ENCODE measurements around the gene TRMT2A.
"Not testable (repeated sequence)": the region's sequence is repeated elsewhere in the genome, so short reads cannot be mapped to it uniquely, and the experiment has no call there.

The TRMT2A gene

DNA sequence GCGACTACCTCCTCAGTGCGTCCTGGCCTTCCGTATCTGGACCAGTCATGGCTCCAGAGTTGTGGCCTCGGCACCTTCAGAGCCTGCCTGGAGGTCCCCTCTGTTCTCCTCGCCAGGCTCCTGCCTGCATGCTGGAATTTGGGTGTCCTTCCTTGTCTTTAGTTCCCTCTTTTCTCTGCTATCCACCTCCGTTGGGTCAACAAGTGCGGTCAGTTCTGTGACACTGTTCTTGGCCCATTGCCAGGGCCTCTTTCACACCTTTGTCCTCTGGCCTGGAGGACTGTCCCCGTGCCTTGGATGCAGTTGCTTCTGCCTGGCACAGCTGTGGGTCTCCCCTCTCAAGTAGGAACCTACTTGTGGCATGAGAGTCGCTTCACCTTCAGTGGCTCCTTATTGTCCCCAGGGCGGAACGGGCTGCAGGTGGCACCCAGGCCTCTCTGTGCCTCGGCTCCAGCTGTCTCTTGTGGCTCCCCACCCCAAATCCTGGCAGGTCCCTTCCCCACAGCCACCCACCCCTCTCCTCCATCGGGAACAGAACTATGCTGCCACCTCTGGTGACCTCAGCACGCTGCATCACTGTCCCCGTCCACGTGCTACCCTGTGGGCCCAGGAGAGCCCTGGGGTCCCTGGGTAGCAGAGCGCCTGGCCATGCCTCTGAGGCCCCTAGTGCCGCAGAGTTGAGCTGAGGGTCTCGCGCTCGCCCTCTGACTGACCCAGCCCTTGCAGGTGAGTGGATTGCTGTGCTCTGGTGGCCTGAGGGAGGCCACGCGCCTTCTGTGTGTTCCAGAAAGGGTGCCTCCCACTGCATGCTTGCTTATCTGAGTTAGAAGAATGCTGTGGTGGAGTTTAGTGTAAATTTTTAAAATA, 32.2 kb downstream of the TRMT2A start:
- DNase-seq = no peak

- DNase-seq = no peak
Observed at GRCh38 chr22:20083891-20084546, 33.0 kb downstream of the TRMT2A start.

GRCh38 chr22:20083157-20083890, 33.7 kb downstream of the TRMT2A start:
- no peak for DNase-seq

- DNase-seq = no peak
Observed at GRCh38 chr22:20080776-20081654, 36.0 kb downstream of the TRMT2A start.

- peak; percentile 65 for DNase-seq
Observed at GRCh38 chr22:20080445-20080775, 36.6 kb downstream of the TRMT2A start.

- peak; percentile 55 for DNase-seq
Observed at GRCh38 chr22:20079745-20080444, 37.1 kb downstream of the TRMT2A start, which contains the start of gene DGCR8. Gene DGCR8 (plus strand): TSS chr22:20080241. CDS start chr22:20085964, 5,723 bp downstream.

DNA sequence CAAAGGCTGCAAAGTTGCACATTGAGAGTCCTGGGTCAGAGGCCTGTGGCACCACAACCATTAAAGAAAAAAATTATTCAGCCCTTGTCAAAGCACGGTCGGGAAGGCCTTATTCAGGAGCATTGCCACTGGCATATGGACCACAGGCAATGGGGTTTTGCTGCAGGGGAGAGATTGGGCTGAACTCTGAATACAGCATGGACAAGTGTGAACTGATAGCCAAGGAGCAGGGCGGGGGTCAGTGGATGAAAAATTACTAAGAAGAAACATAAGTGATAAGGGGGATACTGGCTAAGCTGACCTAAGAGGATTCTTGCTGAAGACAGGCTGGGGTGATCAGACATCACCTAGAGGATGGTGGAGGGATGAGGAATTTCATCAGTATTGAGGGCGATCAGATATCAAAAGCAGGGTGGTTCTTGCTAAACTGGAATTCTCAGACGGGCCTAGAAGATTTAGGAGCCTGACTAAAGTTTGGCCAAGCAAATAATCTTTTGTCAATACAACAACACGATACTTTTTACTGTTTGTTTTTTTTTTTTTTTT, 40.3 kb downstream of the TRMT2A start:
- DNase-seq = no peak

DNA sequence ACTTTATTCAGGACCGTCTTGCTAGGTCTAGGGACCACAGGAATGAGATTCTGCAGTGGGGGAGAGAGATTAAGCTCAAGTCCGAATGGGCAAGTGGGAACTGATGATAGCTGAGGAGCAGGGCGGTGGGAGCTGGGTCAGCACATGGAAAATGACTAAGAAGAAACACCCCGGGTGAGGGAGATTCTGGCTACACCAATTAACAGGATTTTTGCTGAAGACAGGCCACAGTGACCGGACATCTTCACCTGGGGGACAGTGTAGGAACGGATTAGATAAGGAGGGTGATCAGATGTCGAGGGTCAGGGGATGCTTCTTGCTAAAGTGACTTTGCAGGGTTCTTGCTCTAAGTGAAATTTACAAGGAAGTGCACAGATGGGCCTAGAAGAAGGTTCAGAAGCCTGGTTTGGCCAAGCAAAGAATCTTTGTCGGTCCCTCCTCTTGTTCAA, 45.5 kb downstream of the TRMT2A start:
- DNase-seq = no peak

- DNase-seq = no peak
Observed at GRCh38 chr22:20069331-20070042, 47.5 kb downstream of the TRMT2A start.

GRCh38 chr22:20068640-20069039, 48.4 kb downstream of the TRMT2A start:
- DNase-seq = no peak

DNA sequence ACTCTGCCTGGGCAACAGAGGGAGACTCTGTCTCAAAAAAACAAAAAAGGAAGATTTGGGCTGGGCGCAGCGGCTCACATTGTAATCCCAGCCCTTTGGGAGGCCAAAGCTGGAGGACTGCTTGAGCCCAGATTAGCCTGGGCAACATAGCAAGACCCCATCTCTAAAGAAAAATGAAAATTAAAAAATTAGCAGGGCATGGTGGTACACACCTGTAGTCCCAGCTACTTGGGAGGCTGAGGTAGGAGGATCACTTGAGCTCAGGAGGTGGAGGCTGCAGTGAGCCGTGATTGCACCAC, 49.7 kb downstream of the TRMT2A start:
- DNase-seq = not testable (repeated sequence)

- no peak for DNase-seq
Observed at GRCh38 chr22:20066617-20067383, 50.2 kb downstream of the TRMT2A start.

GRCh38 chr22:20065896-20066616, 51.0 kb downstream of the TRMT2A start:
- no peak for DNase-seq

DNA sequence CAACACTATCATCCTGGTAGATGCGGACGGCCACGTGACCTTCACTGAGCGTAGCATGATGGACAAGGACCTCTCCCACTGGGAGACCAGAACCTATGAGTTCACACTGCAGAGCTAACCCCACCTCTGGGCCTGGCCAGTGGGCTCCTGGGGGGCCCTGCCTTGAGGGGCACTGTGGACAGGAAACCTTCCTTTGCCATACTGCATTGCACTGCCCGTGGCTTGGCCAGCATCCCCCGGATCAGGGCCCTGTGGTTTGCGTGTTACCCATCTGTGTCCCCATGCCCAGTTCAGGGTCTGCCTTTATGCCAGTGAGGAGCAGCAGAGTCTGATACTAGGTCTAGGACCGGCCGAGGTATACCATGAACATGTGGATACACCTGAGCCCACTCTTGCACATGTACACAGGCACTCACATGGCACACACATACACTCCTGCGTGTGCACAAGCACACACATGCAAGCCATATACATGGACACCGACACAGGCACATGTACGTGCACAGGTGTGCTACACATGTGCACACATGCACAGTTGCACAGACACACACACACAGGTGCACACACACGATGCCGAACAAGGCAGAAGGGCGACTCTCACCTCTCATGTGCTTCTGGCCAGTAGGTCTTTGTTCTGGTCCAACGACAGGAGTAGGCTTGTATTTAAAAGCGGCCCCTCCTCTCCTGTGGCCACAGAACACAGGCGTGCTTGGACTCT, 52.3 kb downstream of the TRMT2A start:
- no peak for DNase-seq

GRCh38 chr22:20064140-20064480, 52.9 kb downstream of the TRMT2A start:
- no peak for DNase-seq

DNA sequence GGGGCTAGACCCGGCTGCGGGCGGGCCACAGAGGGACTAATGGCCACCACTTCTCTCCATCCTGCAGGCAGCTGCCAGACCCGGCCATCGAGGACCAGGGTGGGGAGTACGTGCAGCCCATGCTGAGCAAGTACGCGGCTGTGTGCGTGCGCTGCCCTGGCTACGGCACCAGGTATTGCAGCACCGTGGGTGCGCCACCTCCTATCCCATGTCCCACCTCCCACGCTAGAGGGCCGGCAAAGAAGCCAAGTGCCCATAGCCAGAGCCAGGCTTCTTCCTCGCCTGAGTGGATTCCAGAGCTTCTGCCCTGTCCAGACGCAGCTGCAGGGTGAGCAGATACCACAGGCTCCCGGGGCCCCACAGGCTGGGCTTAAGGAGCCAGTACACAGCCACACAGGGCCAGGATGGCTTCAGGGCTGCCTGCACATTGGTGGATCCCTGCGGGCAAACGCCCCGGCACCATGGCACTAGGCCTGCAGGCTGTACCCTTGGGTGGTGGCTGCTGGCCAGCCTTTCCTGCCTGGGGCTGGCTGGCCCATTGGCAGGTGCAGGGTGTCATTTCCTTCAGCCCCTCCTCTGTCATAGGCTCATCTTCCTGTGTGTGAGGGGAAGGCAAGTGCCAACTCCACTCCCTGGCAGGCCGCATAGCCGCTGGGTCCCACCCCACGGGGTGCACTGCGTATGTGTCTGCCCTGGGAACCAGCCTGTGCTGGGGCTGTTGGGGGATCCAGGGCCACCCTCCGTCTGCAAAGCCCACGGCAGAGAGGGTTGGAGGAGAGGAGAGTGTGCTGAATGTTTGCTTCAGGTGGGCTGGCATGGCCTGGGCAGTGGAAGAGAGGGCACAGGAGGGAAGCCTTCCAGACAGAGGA, 53.5 kb downstream of the TRMT2A start:
- DNase-seq = no peak

DNA sequence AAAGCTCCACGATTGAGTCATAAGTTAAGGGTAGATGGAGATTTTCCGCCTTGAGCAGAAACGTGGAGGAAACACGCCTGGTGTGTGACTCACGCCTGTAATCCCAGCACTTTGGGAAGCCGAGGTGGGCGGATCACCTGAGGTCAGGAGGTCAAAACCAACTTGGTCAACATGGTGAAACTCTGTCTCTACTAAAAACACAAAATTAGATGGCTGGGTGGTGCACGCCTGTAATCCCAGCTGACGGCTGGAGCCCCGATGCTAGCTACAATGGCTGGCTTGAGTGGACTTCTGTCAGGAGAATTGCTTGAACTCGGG, 54.3 kb downstream of the TRMT2A start:
- no peak for DNase-seq
